ENCODE data around the gene HDAC4. TPM values are rescaled to one million over a fixed set of nuclear protein-coding genes. Genes with fewer than 3 reads are reported as not detected.
A peak's percentile ranks its signal among the peaks of the same experiment; 100 is the strongest.

Gene HDAC4
- total RNA-seq, 2 experiments from 2014 or later: 22.6 to 24.5 TPM

- ChIA-PET POLR2A (interaction anchor here (0.7 to 1.4 kb wide), 4 partner anchors 9 to 113 kb away, joined by 3 to 5 read pairs (median 4); no protein-coding TSS in a partner anchor), CTCF (interaction anchor here (1.3 to 1.8 kb wide), 2 partner anchors 22 to 145 kb away, joined by 3 to 4 read pairs; no protein-coding TSS in a partner anchor)
- ATAC-seq: peak; percentile 38
- peaks cover 1% of the 10 kb centered on the region for H3K27me3 Mint-ChIP-seq
- TF ChIP-seq, protein P1, sequence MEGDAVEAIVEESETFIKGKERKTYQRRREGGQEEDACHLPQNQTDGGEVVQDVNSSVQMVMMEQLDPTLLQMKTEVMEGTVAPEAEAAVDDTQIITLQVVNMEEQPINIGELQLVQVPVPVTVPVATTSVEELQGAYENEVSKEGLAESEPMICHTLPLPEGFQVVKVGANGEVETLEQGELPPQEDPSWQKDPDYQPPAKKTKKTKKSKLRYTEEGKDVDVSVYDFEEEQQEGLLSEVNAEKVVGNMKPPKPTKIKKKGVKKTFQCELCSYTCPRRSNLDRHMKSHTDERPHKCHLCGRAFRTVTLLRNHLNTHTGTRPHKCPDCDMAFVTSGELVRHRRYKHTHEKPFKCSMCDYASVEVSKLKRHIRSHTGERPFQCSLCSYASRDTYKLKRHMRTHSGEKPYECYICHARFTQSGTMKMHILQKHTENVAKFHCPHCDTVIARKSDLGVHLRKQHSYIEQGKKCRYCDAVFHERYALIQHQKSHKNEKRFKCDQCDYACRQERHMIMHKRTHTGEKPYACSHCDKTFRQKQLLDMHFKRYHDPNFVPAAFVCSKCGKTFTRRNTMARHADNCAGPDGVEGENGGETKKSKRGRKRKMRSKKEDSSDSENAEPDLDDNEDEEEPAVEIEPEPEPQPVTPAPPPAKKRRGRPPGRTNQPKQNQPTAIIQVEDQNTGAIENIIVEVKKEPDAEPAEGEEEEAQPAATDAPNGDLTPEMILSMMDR (IDR thresholded peaks at IDR 0.05): no peak
- H3K4me3 Mint-ChIP-seq: peak overlapping the region; percentile 59
- DNase-seq: peak; percentile 63
- H3K36me3 Mint-ChIP-seq (ENCODE audit: low read depth): no peaks in the 10 kb centered on the region
- H3K9me3 Mint-ChIP-seq: no peaks in the 10 kb centered on the region
- intact Hi-C loops (cut with micrococcal nuclease): loop anchor here (5.0 kb wide), 1 partner anchor 33 kb away; no protein-coding TSS in a partner anchor
- H3K4me1 Mint-ChIP-seq (ENCODE audit: low read depth): peaks cover 74% of the 10 kb centered on the region
- peak overlapping the region; percentile 94 for H3K27ac Mint-ChIP-seq
These were observed 111.3 kb downstream of the HDAC4 start for GRCh38 chr2:239289545-239289944.

DNA sequence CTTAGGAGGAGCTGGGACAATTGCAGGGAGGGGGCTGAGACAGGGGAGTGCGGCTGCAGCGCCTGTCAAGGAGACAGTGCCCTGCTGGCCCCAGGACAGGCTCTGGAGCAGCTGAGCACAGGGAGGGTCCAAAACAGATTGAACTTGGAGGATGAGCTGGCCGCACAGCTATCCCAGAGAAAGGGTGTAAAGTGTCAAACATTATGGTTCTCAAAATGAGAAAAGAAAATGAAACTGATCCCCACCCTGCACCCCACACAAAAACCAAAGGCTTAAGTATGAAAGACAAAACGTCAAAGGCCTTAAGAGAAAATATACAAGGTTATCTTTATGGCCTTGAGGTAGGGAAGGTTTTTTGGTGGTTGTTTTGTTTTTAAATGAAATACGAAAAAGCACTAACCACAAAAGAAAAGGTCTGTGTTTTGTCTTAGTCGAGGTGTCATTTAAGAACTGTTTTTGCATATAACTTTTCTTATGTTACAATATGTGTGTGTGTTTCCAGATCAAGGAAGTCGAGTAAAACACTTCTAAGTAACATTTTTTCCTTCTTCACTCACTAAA is 111.8 kb downstream of the HDAC4 start:
- ChIA-PET CTCF (interaction anchor here (1.8 kb wide), 1 partner anchor 21 kb away, joined by 4 read pairs; no protein-coding TSS in a partner anchor), POLR2A (interaction anchor here (0.7 to 1.4 kb wide), 3 partner anchors 10 to 15 kb away, joined by 3 read pairs; no protein-coding TSS in a partner anchor)
- ATAC-seq: peak; percentile 58
- H3K27ac Mint-ChIP-seq: peak overlapping the region; percentile 94
- H3K9me3 Mint-ChIP-seq: no peaks in the 10 kb centered on the region
- TF ChIP-seq, protein P1 (IDR thresholded peaks at IDR 0.05): no peak
- intact Hi-C loops (cut with micrococcal nuclease): loop anchor here (5.0 kb wide), 1 partner anchor 33 kb away; no protein-coding TSS in a partner anchor
- no peaks in the 10 kb centered on the region for H3K36me3 Mint-ChIP-seq (ENCODE audit: low read depth)
- H3K4me3 Mint-ChIP-seq: peak overlapping the region; percentile 59
- DNase-seq: peak; percentile 77
- H3K4me1 Mint-ChIP-seq (ENCODE audit: low read depth): peaks cover 74% of the 10 kb centered on the region
- H3K27me3 Mint-ChIP-seq: peaks cover 1% of the 10 kb centered on the region

DNA sequence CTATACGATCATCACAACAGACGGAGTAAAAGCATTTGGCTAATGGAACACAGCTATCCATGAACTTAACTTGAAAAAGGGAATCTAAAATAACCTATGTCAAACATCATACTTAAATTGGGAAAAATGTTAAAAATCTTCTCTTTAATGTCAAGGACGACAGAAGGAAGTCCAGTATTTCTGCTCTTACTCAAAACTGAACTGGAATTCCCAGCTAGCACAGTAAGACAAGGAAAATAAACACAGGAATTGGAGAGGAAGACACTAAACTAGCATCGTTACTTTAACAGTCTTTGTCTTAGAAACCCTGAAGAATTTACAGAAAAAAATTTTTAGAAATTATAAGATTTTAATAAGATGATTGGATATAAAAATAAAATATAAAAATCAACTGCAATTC is 112.6 kb downstream of the HDAC4 start:
- H3K27ac Mint-ChIP-seq: no peak overlapping the region

DNA sequence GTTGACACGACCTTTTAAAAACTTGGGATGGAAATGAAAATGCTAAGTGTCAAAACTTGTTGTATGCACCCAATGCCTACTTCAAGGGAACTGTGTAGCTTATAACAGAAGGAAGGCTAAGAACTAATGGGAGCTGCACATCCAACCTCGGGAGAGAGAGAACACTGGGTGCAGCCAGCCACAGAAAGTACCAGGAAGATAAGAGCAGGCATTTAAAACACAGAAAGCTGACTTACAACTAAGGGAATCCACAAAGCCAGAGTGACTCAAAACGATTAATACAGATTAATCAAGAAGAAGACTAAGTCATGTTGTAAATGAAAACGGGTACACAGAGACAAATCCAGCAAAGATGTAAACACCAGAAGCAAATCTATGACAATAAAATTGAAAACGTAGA is 113.4 kb downstream of the HDAC4 start:
- no peak overlapping the region for H3K27ac Mint-ChIP-seq
- ATAC-seq (no peak), DNase-seq (no peak)
- CTCF ChIA-PET: interaction anchor here (1.2 to 2.6 kb wide), 4 partner anchors 11 to 110 kb away, joined by 4 to 8 read pairs (median 4); no protein-coding TSS in a partner anchor
- H3K36me3 Mint-ChIP-seq (ENCODE audit: low read depth): no peaks in the 10 kb centered on the region
- TF ChIP-seq, protein P1 (IDR thresholded peaks at IDR 0.05): no peak
- intact Hi-C loops (cut with micrococcal nuclease): loop anchor here (5.0 kb wide), 1 partner anchor 35 kb away; no protein-coding TSS in a partner anchor
- H3K4me1 Mint-ChIP-seq (ENCODE audit: low read depth): peaks cover 66% of the 10 kb centered on the region
- H3K4me3 Mint-ChIP-seq: no peak overlapping the region
- H3K9me3 Mint-ChIP-seq: no peaks in the 10 kb centered on the region
- peaks cover 1% of the 10 kb centered on the region for H3K27me3 Mint-ChIP-seq
- POLR2A ChIA-PET: interaction anchor here (1.0 kb wide), 1 partner anchor 8 kb away, joined by 3 read pairs; no protein-coding TSS in a partner anchor

More for the DNA sequence above, 112.6 kb downstream of the HDAC4 start:
- ChIA-PET CTCF (interaction anchor here (1.2 to 1.8 kb wide), 3 partner anchors 10 to 109 kb away, joined by 4 to 5 read pairs (median 4); no protein-coding TSS in a partner anchor), POLR2A (interaction anchor here (0.8 to 1.0 kb wide), 2 partner anchors 9 to 10 kb away, joined by 3 read pairs; no protein-coding TSS in a partner anchor)
- H3K4me3 Mint-ChIP-seq: no peak overlapping the region
- intact Hi-C loops (cut with micrococcal nuclease): loop anchor here (5.0 kb wide), 1 partner anchor 34 kb away; no protein-coding TSS in a partner anchor
- no peak for ATAC-seq
- no peaks in the 10 kb centered on the region for H3K36me3 Mint-ChIP-seq (ENCODE audit: low read depth)
- no peaks in the 10 kb centered on the region for H3K9me3 Mint-ChIP-seq
- H3K4me1 Mint-ChIP-seq (ENCODE audit: low read depth): peaks cover 69% of the 10 kb centered on the region
- no peak for DNase-seq
- H3K27me3 Mint-ChIP-seq: peaks cover 1% of the 10 kb centered on the region
- TF ChIP-seq, protein P1 (IDR thresholded peaks at IDR 0.05): no peak

All from activated CD8-positive, alpha-beta T cell treated with anti-CD3 and anti-CD28 coated beads for 36 hours (primary cell).